Measurements from ENCODE around the gene CD86.

CD86 gene

GRCh38 chr3:122080207-122080587 lies 25.0 kb downstream of the CD86 start:
- H3K4me3 ChIP-seq (ENCODE audit: low read depth, low read length): no peak overlapping the region
- no peaks in the 10 kb centered on the region for H3K36me3 ChIP-seq (ENCODE audit: control insufficient read depth, insufficient read depth, low read length)
- H3K27me3 ChIP-seq (ENCODE audit: control insufficient read depth, insufficient read depth, low read length): no peaks in the 10 kb centered on the region
- no peaks in the 10 kb centered on the region for H3K4me1 ChIP-seq (ENCODE audit: control insufficient read depth, insufficient read depth, low read length)
- H3K9ac ChIP-seq (ENCODE audit: low read depth, low read length): no peak overlapping the region
- H3K9me3 ChIP-seq (ENCODE audit: control insufficient read depth, insufficient read depth, low read length): no peaks in the 10 kb centered on the region

DNA sequence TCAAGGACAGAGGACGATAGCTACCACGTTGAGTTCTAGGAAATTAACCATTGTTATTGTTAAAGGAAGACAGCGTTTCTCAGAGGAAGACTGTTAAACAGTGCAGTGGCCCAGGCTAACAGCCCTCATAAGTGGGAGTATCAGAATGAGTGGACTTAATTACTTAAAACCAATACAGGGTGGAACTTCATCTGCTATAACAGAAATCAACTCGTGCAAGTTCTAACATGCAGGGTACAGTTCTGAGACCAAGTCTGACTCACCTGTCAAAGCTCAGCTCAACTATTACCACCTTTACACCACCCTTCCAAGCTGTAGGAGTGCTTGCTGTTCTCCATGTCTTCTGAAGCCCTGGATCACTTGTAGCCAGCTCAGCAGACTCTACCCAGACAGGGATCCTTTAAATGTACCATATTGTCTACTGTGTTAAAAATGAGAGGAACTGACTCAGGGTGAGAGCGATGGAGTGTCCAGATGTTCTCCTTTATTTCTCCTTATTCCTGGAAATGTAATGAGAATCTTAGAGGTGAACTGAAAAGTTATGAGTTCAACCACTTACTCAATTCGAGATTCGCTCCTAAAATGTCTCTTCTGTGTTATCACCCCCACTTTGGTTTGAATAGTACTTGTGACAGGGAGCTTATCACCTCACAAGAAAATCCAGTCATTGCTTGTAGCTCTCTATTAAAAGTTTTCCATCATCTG lies 26.5 kb downstream of the CD86 start:
- Histone ChIP-seq H3K9ac (ENCODE audit: low read depth, low read length) (no peak overlapping the region), H3K9me3 (ENCODE audit: control insufficient read depth, insufficient read depth, low read length) (no peaks in the 10 kb centered on the region), H3K36me3 (ENCODE audit: control insufficient read depth, insufficient read depth, low read length) (no peaks in the 10 kb centered on the region), H3K4me1 (ENCODE audit: control insufficient read depth, insufficient read depth, low read length) (no peaks in the 10 kb centered on the region), H3K4me3 (ENCODE audit: low read depth, low read length) (no peak overlapping the region), H3K27me3 (ENCODE audit: control insufficient read depth, insufficient read depth, low read length) (no peaks in the 10 kb centered on the region)

GRCh38 chr3:122082357-122082756 lies 27.2 kb downstream of the CD86 start:
- Histone ChIP-seq H3K36me3 (ENCODE audit: control insufficient read depth, insufficient read depth, low read length) (no peaks in the 10 kb centered on the region), H3K9ac (ENCODE audit: low read depth, low read length) (no peak overlapping the region), H3K9me3 (ENCODE audit: control insufficient read depth, insufficient read depth, low read length) (no peaks in the 10 kb centered on the region), H3K4me1 (ENCODE audit: control insufficient read depth, insufficient read depth, low read length) (no peaks in the 10 kb centered on the region), H3K4me3 (ENCODE audit: low read depth, low read length) (no peak overlapping the region), H3K27me3 (ENCODE audit: control insufficient read depth, insufficient read depth, low read length) (no peaks in the 10 kb centered on the region)

DNA sequence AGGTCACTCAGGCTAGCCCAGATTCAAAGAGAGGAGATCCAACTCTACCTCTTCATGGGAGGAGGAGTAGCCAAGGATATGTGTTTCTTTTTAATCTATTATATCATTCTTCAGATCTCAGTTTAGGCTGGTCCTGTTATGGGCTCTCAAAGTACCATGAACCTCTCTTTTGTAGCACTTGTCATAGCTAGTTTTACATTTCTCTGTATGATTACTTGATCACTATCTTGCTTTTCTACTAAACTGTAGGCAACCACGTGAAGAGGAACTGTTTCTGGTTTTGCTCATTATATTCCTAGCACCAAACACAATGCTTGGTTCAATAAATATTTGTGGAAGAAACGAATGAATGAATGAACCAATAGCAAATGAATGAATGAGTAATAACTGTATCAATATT lies 29.6 kb downstream of the CD86 start:
- H3K4me1 ChIP-seq (ENCODE audit: control insufficient read depth, insufficient read depth, low read length): no peaks in the 10 kb centered on the region

GRCh38 chr3:122085673-122086072 lies 30.5 kb downstream of the CD86 start:
- Histone ChIP-seq H3K4me1 (ENCODE audit: control insufficient read depth, insufficient read depth, low read length) (no peaks in the 10 kb centered on the region), H3K9me3 (ENCODE audit: control insufficient read depth, insufficient read depth, low read length) (no peaks in the 10 kb centered on the region), H3K27me3 (ENCODE audit: control insufficient read depth, insufficient read depth, low read length) (no peaks in the 10 kb centered on the region), H3K9ac (ENCODE audit: low read depth, low read length) (no peak overlapping the region), H3K4me3 (ENCODE audit: low read depth, low read length) (no peak overlapping the region), H3K36me3 (ENCODE audit: control insufficient read depth, insufficient read depth, low read length) (no peaks in the 10 kb centered on the region)

More for the DNA sequence above, 29.6 kb downstream of the CD86 start:
- no peak overlapping the region for H3K9ac ChIP-seq (ENCODE audit: low read depth, low read length)
- H3K27me3 ChIP-seq (ENCODE audit: control insufficient read depth, insufficient read depth, low read length): no peaks in the 10 kb centered on the region
- no peaks in the 10 kb centered on the region for H3K9me3 ChIP-seq (ENCODE audit: control insufficient read depth, insufficient read depth, low read length)
- no peaks in the 10 kb centered on the region for H3K36me3 ChIP-seq (ENCODE audit: control insufficient read depth, insufficient read depth, low read length)
- H3K4me3 ChIP-seq (ENCODE audit: low read depth, low read length): no peak overlapping the region

DNA sequence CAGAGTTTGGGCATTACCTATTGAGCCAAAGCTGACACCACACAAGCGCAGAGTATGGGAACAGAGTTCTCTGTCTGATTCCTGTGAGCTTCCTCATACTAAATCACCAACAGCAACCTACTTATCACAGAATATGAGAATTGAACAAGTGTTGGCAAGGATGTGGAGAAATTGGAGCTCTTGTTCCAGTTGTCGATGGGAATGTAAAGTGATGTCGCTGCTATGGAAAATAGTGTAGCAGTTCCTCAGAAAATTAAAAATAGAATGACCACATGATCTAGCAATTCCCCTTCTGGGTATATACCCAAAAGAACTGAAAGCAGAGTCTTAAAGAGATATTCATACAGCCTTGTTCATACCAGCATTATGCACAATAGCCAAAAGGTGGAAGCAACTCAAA lies 33.4 kb downstream of the CD86 start:
- Histone ChIP-seq H3K4me3 (ENCODE audit: low read depth, low read length) (no peak overlapping the region), H3K27me3 (ENCODE audit: control insufficient read depth, insufficient read depth, low read length) (no peaks in the 10 kb centered on the region), H3K9me3 (ENCODE audit: control insufficient read depth, insufficient read depth, low read length) (no peaks in the 10 kb centered on the region), H3K36me3 (ENCODE audit: control insufficient read depth, insufficient read depth, low read length) (no peaks in the 10 kb centered on the region), H3K4me1 (ENCODE audit: control insufficient read depth, insufficient read depth, low read length) (no peaks in the 10 kb centered on the region), H3K9ac (ENCODE audit: low read depth, low read length) (no peak overlapping the region)

DNA sequence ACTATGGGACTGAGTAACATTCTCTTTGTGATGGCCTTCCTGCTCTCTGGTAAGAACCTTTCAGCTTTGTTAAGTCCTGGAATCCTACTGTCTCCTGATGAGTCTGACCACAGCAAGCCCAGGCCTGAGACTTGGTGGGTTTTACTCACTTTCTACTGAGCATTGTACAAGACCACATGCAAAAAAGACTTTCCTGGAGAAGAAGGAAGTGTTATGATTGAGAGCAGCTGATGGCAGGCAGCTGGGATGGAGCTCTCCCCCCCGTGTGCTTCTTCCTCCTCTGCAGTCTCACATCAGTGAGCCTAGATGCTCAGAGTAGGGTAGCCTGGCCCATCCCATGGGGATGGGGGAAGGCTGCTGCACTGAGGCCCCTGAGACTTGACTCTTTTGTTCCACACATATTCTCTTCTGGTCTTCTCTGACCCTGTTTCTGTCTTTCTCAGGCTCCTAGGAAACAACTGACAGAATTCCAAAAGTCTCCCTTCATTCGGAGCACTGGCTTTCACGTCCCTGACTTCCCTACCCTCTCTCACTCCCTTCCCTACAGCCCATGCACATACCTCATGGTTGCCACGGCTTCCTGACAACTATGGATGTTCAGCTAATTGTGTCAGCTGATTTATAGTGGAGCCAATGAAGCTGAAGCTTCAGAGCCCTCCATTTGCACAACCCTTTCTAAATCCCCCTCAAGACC lies 36.6 kb downstream of the CD86 start:
- Histone ChIP-seq H3K9ac (ENCODE audit: low read depth, low read length) (no peak overlapping the region), H3K36me3 (ENCODE audit: control insufficient read depth, insufficient read depth, low read length) (no peaks in the 10 kb centered on the region), H3K4me1 (ENCODE audit: control insufficient read depth, insufficient read depth, low read length) (no peaks in the 10 kb centered on the region), H3K27me3 (ENCODE audit: control insufficient read depth, insufficient read depth, low read length) (no peaks in the 10 kb centered on the region), H3K4me3 (ENCODE audit: low read depth, low read length) (no peak overlapping the region), H3K9me3 (ENCODE audit: control insufficient read depth, insufficient read depth, low read length) (no peaks in the 10 kb centered on the region)

GRCh38 chr3:122092460-122093165 lies 37.5 kb downstream of the CD86 start:
- Histone ChIP-seq H3K27me3 (ENCODE audit: control insufficient read depth, insufficient read depth, low read length) (no peaks in the 10 kb centered on the region), H3K4me3 (ENCODE audit: low read depth, low read length) (no peak overlapping the region), H3K9me3 (ENCODE audit: control insufficient read depth, insufficient read depth, low read length) (no peaks in the 10 kb centered on the region), H3K4me1 (ENCODE audit: control insufficient read depth, insufficient read depth, low read length) (no peaks in the 10 kb centered on the region), H3K36me3 (ENCODE audit: control insufficient read depth, insufficient read depth, low read length) (no peaks in the 10 kb centered on the region), H3K9ac (ENCODE audit: low read depth, low read length) (no peak overlapping the region)

- Histone ChIP-seq H3K27me3 (ENCODE audit: control insufficient read depth, insufficient read depth, low read length) (no peaks in the 10 kb centered on the region), H3K36me3 (ENCODE audit: control insufficient read depth, insufficient read depth, low read length) (no peaks in the 10 kb centered on the region), H3K4me3 (ENCODE audit: low read depth, low read length) (no peak overlapping the region), H3K9ac (ENCODE audit: low read depth, low read length) (no peak overlapping the region), H3K4me1 (ENCODE audit: control insufficient read depth, insufficient read depth, low read length) (no peaks in the 10 kb centered on the region), H3K9me3 (ENCODE audit: control insufficient read depth, insufficient read depth, low read length) (no peaks in the 10 kb centered on the region)
These were observed 39.0 kb downstream of the CD86 start for GRCh38 chr3:122094125-122094524.

GRCh38 chr3:122094693-122095092 lies 39.5 kb downstream of the CD86 start:
- Histone ChIP-seq H3K4me1 (ENCODE audit: control insufficient read depth, insufficient read depth, low read length) (no peaks in the 10 kb centered on the region), H3K9me3 (ENCODE audit: control insufficient read depth, insufficient read depth, low read length) (no peaks in the 10 kb centered on the region), H3K4me3 (ENCODE audit: low read depth, low read length) (no peak overlapping the region), H3K9ac (ENCODE audit: low read depth, low read length) (no peak overlapping the region), H3K36me3 (ENCODE audit: control insufficient read depth, insufficient read depth, low read length) (no peaks in the 10 kb centered on the region), H3K27me3 (ENCODE audit: control insufficient read depth, insufficient read depth, low read length) (no peaks in the 10 kb centered on the region)

GRCh38 chr3:122097141-122097540 lies 42.0 kb downstream of the CD86 start:
- H3K4me1 ChIP-seq (ENCODE audit: control insufficient read depth, insufficient read depth, low read length): no peaks in the 10 kb centered on the region
- H3K4me3 ChIP-seq (ENCODE audit: low read depth, low read length): no peak overlapping the region
- H3K36me3 ChIP-seq (ENCODE audit: control insufficient read depth, insufficient read depth, low read length): no peaks in the 10 kb centered on the region
- no peaks in the 10 kb centered on the region for H3K27me3 ChIP-seq (ENCODE audit: control insufficient read depth, insufficient read depth, low read length)
- no peak overlapping the region for H3K9ac ChIP-seq (ENCODE audit: low read depth, low read length)
- no peaks in the 10 kb centered on the region for H3K9me3 ChIP-seq (ENCODE audit: control insufficient read depth, insufficient read depth, low read length)

GRCh38 chr3:122098611-122099010 lies 43.4 kb downstream of the CD86 start:
- H3K27me3 ChIP-seq (ENCODE audit: control insufficient read depth, insufficient read depth, low read length): no peaks in the 10 kb centered on the region
- H3K4me3 ChIP-seq (ENCODE audit: low read depth, low read length): no peak overlapping the region
- H3K9ac ChIP-seq (ENCODE audit: low read depth, low read length): no peak overlapping the region
- no peaks in the 10 kb centered on the region for H3K36me3 ChIP-seq (ENCODE audit: control insufficient read depth, insufficient read depth, low read length)
- no peaks in the 10 kb centered on the region for H3K4me1 ChIP-seq (ENCODE audit: control insufficient read depth, insufficient read depth, low read length)
- no peaks in the 10 kb centered on the region for H3K9me3 ChIP-seq (ENCODE audit: control insufficient read depth, insufficient read depth, low read length)
